ENCODE data around the gene THSD4.

DNA sequence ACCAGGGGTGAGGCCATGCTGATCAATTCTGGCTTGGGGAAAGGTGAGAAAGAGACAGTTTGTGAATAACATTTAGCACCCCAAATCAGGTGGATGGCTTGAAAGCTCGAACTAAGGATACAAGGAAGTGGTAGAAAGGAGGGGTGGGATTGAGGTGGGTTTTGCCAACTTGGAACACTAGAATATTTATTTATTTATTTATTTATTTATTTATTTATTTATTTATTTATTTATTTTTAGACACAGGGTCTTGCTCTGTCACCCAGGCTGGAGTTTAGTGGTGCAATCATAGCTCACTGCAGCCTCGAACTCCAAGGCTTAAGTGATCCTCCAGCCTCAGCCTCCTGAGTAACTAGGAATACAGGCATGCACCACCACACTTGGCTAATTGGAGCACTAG is 31.0 kb upstream of the THSD4 start:
- no peak for TF ChIP-seq POLR2AphosphoS5 (IDR thresholded peaks at IDR 0.05; ENCODE audit: low read depth, low read length)
- no peak for TF ChIP-seq POLR2A (IDR thresholded peaks at IDR 0.05; ENCODE audit: control extremely low read depth in 1 of 2, low read depth in 2 of 2, low read length in 2 of 2)
- TF ChIP-seq, protein P1, sequence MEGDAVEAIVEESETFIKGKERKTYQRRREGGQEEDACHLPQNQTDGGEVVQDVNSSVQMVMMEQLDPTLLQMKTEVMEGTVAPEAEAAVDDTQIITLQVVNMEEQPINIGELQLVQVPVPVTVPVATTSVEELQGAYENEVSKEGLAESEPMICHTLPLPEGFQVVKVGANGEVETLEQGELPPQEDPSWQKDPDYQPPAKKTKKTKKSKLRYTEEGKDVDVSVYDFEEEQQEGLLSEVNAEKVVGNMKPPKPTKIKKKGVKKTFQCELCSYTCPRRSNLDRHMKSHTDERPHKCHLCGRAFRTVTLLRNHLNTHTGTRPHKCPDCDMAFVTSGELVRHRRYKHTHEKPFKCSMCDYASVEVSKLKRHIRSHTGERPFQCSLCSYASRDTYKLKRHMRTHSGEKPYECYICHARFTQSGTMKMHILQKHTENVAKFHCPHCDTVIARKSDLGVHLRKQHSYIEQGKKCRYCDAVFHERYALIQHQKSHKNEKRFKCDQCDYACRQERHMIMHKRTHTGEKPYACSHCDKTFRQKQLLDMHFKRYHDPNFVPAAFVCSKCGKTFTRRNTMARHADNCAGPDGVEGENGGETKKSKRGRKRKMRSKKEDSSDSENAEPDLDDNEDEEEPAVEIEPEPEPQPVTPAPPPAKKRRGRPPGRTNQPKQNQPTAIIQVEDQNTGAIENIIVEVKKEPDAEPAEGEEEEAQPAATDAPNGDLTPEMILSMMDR (IDR thresholded peaks at IDR 0.05; ENCODE audit: control extremely low read depth in 1 of 3, insufficient read depth in 1 of 3, low read depth in 1 of 3, low read length in 3 of 3), result no peak
- no peak for TF ChIP-seq RAD21 (IDR thresholded peaks at IDR 0.05 in 1 of 2, conservative IDR thresholded peaks at IDR 0.05 in 1 of 2; ENCODE audit: low read depth in 2 of 2, low read length in 2 of 2)

Data from H1 (cell line).